NT2/D1 (cell line): ENCODE data around the gene EPHA4.

Experiments
- YY1 ChIP-seq: IDR thresholded peaks from 2 replicates; pipeline ENCODE4 v1.6.1; 2011; ENCODE audit not compliant: insufficient read length, insufficient read depth
- ZNF274 ChIP-seq: IDR thresholded peaks from 2 replicates; pipeline ENCODE4 v1.6.1; 2011; ENCODE audit warnings: mild to moderate bottlenecking, low read depth, low read length

- TF ChIP-seq YY1, result no peak
- no peak for TF ChIP-seq ZNF274
These were observed 108.7 kb downstream of the EPHA4 start for GRCh38 chr2:221463241-221463896.
